HepG2 (cell line): Measurements from ENCODE around the gene THADA. TPM values are rescaled to one million over a fixed set of nuclear protein-coding genes. Genes with fewer than 3 reads are reported as not detected.

ENCODE experiments used
- CSRNP1 ChIP-seq: sonication (generic); formaldehyde crosslinking; IDR thresholded peaks from 2 replicates; pipeline ENCODE4 v1.8.1; 2023; ENCODE audit warnings: mild to moderate bottlenecking, missing genetic modification reagents
- IKZF1 ChIP-seq: fragments of 450-650 bp; IDR thresholded peaks from 2 replicates; pipeline ENCODE4 v1.7.1; 2016
- JUND ChIP-seq: sonication (generic); formaldehyde crosslinking; IDR thresholded peaks from 2 replicates; pipeline ENCODE4 v1.8.0; 2022; ENCODE audit warnings: mild to moderate bottlenecking, missing genetic modification reagents
- MEF2D ChIP-seq: sonication (generic); formaldehyde crosslinking; IDR thresholded peaks from 2 replicates; pipeline ENCODE4 v1.5.1; 2020; ENCODE audit warnings: mild to moderate bottlenecking, missing genetic modification reagents
- NRL ChIP-seq: sonication (generic); formaldehyde crosslinking; IDR thresholded peaks from 2 replicates; pipeline ENCODE4 v1.5.0; 2020; ENCODE audit warnings: missing genetic modification reagents, mild to moderate bottlenecking, moderate library complexity, borderline replicate concordance
- REXO4 ChIP-seq: sonication (generic); formaldehyde crosslinking; IDR thresholded peaks from 2 replicates; pipeline ENCODE4 v1.8.0; 2022; ENCODE audit warnings: missing genetic modification reagents, mild to moderate bottlenecking, borderline replicate concordance
- SIX1 ChIP-seq: sonication (generic); formaldehyde crosslinking; IDR thresholded peaks from 2 replicates; pipeline ENCODE4 v1.4.0; 2020; ENCODE audit warnings: missing genetic modification reagents, borderline replicate concordance
- SOX6 ChIP-seq, 2 experiments: fragments of 450-650 bp in 1 of 2; sonication (generic) in 1 of 2; formaldehyde crosslinking in 1 of 2; IDR thresholded peaks; 2 replicates each; pipeline versions ENCODE4 v1.4.0 to v1.6.1; 2017 to 2020; ENCODE audit warnings: antibody characterized with exemption in 1 of 2, mild to moderate bottlenecking in 1 of 2, missing genetic modification reagents in 1 of 2
- TRIM24 ChIP-seq: sonication (generic); formaldehyde crosslinking; IDR thresholded peaks from 2 replicates; pipeline ENCODE4 v1.8.0; 2022; ENCODE audit warnings: mild to moderate bottlenecking, missing genetic modification reagents
- TSC22D2 ChIP-seq: sonication (generic); formaldehyde crosslinking; IDR thresholded peaks from 2 replicates; pipeline ENCODE4 v1.5.1; 2020; ENCODE audit warnings: missing genetic modification reagents, mild to moderate bottlenecking, borderline replicate concordance
- ZBTB10 ChIP-seq: sonication (generic); formaldehyde crosslinking; IDR thresholded peaks from 2 replicates; pipeline ENCODE4 v1.4.0; 2020; ENCODE audit warnings: missing genetic modification reagents, borderline replicate concordance
- ZFP41 ChIP-seq: sonication (generic); formaldehyde crosslinking; IDR thresholded peaks from 2 replicates; pipeline ENCODE4 v1.4.0; 2020; ENCODE audit warnings: mild to moderate bottlenecking, missing genetic modification reagents, borderline replicate concordance
- ZFP90 ChIP-seq: sonication (generic); formaldehyde crosslinking; IDR thresholded peaks from 2 replicates; pipeline ENCODE4 v1.8.0; 2022; ENCODE audit warnings: missing genetic modification reagents, mild to moderate bottlenecking, inconsistent platforms, borderline replicate concordance
- ZMYM3 ChIP-seq: sonication (generic); formaldehyde crosslinking; IDR thresholded peaks from 2 replicates; pipeline ENCODE4 v1.5.1; 2020; ENCODE audit warnings: mild to moderate bottlenecking, missing genetic modification reagents
- ZNF350 ChIP-seq: sonication (generic); formaldehyde crosslinking; IDR thresholded peaks from 2 replicates; pipeline ENCODE4 v1.4.0; 2020; ENCODE audit warnings: mild to moderate bottlenecking, low read depth, missing genetic modification reagents, borderline replicate concordance
- ZNF557 ChIP-seq: sonication (generic); formaldehyde crosslinking; IDR thresholded peaks from 2 replicates; pipeline ENCODE4 v1.4.0; 2020; ENCODE audit warnings: missing genetic modification reagents
- ZNF790 ChIP-seq: sonication (generic); formaldehyde crosslinking; IDR thresholded peaks from 2 replicates; pipeline ENCODE4 v1.8.0; 2022; ENCODE audit warnings: missing genetic modification reagents, mild to moderate bottlenecking, borderline replicate concordance
- polyA plus RNA-seq, 8 experiments: library from polyadenylated mRNA; depleted of rRNA in 3 of 8; stranded (reverse) in 7 of 8; unstranded in 1 of 8; fragments of >200 nt; fragmentation: Illumina TruSeq in 4 of 8; extraction: Trizol in 4 of 8; gene quantifications; 2 replicates each; pipeline versions ENCODE4 v1.2.1 to v1.2.3, GENCODE V29; 2011 to 2016; ENCODE audit warnings: low read depth in 4 of 8, missing spikeins in 1 of 8, mixed read lengths in 1 of 8; ENCODE audit not compliant: insufficient read depth in 1 of 8
- total RNA-seq, 5 experiments: library from RNA; depleted of rRNA; stranded (reverse); fragments of >200 nt; fragmentation: Illumina TruSeq; extraction: Trizol; gene quantifications; 2 replicates each; pipeline ENCODE4 v1.2.3, GENCODE V29; 2016; ENCODE audit warnings: low read depth in 1 of 5
- TF ChIP-seq, protein P1 (sequence below): sonication (generic); formaldehyde crosslinking; IDR thresholded peaks from 2 replicates; pipeline ENCODE4 v1.4.0; 2020; ENCODE audit warnings: mild to moderate bottlenecking, missing genetic modification reagents
- TF ChIP-seq, protein P2 (sequence below): fragments of 450-650 bp; IDR thresholded peaks from 2 replicates; pipeline ENCODE4 v1.6.1; 2016
- TF ChIP-seq, protein P3 (sequence below): sonication (generic); formaldehyde crosslinking; IDR thresholded peaks from 2 replicates; pipeline ENCODE4 v1.8.1; 2023; ENCODE audit warnings: mild to moderate bottlenecking, missing genetic modification reagents
- TF ChIP-seq, protein P4 (sequence below): sonication (generic); formaldehyde crosslinking; IDR thresholded peaks from 2 replicates; pipeline ENCODE4 v1.5.0; 2020; ENCODE audit warnings: mild to moderate bottlenecking, missing genetic modification reagents

Gene THADA
- total and polyA plus RNA-seq, 2 of the 13 experiments (the other 11 are each of a cell fraction or from before 2014, with no cell fraction given): 12.7 to 21.7 TPM

GRCh38 chr2:43332653-43333052 is 263.2 kb downstream of the THADA start (continued):
- TF ChIP-seq ZFP41 (no peak), ZBTB10 (no peak), IKZF1 (no peak), MEF2D (CRISPR knock-in tag) (peak; percentile 97), ZNF790 (CRISPR knock-in tag) (no peak), NRL (CRISPR knock-in tag) (no peak), ZNF557 (CRISPR knock-in tag) (no peak), ZFP90 (CRISPR knock-in tag) (no peak), SIX1 (CRISPR knock-in tag) (peak; percentile 21; the same call in 1 of the 2 replicates), JUND (no peak), ZNF350 (no peak), ZMYM3 (CRISPR knock-in tag) (no peak), SOX6 (IDR thresholded peaks at IDR 0.05) (no peak), SOX6 (CRISPR knock-in tag; IDR thresholded peaks at IDR 0.05) (peak; percentile 79), TRIM24 (CRISPR knock-in tag) (no peak), TSC22D2 (CRISPR knock-in tag) (no peak), CSRNP1 (CRISPR knock-in tag) (no peak), REXO4 (CRISPR knock-in tag) (no peak)
- TF ChIP-seq, protein P1, sequence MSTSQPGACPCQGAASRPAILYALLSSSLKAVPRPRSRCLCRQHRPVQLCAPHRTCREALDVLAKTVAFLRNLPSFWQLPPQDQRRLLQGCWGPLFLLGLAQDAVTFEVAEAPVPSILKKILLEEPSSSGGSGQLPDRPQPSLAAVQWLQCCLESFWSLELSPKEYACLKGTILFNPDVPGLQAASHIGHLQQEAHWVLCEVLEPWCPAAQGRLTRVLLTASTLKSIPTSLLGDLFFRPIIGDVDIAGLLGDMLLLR (CRISPR knock-in tag): no peak
- TF ChIP-seq, protein P2, sequence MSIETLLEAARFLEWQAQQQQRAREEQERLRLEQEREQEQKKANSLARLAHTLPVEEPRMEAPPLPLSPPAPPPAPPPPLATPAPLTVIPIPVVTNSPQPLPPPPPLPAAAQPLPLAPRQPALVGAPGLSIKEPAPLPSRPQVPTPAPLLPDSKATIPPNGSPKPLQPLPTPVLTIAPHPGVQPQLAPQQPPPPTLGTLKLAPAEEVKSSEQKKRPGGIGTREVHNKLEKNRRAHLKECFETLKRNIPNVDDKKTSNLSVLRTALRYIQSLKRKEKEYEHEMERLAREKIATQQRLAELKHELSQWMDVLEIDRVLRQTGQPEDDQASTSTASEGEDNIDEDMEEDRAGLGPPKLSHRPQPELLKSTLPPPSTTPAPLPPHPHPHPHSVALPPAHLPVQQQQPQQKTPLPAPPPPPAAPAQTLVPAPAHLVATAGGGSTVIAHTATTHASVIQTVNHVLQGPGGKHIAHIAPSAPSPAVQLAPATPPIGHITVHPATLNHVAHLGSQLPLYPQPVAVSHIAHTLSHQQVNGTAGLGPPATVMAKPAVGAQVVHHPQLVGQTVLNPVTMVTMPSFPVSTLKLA: no peak
- TF ChIP-seq, protein P3, sequence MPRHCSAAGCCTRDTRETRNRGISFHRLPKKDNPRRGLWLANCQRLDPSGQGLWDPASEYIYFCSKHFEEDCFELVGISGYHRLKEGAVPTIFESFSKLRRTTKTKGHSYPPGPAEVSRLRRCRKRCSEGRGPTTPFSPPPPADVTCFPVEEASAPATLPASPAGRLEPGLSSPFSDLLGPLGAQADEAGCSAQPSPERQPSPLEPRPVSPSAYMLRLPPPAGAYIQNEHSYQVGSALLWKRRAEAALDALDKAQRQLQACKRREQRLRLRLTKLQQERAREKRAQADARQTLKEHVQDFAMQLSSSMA (CRISPR knock-in tag): no peak
- TF ChIP-seq, protein P4, sequence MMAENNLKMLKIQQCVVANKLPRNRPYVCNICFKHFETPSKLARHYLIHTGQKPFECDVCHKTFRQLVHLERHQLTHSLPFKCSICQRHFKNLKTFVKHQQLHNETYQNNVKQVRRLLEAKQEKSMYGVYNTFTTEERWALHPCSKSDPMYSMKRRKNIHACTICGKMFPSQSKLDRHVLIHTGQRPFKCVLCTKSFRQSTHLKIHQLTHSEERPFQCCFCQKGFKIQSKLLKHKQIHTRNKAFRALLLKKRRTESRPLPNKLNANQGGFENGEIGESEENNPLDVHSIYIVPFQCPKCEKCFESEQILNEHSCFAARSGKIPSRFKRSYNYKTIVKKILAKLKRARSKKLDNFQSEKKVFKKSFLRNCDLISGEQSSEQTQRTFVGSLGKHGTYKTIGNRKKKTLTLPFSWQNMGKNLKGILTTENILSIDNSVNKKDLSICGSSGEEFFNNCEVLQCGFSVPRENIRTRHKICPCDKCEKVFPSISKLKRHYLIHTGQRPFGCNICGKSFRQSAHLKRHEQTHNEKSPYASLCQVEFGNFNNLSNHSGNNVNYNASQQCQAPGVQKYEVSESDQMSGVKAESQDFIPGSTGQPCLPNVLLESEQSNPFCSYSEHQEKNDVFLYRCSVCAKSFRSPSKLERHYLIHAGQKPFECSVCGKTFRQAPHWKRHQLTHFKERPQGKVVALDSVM: no peak
